Endothelial cell (in vitro differentiated cells): Measurements from ENCODE around the gene TLN1. TPM values are rescaled to one million over a fixed set of nuclear protein-coding genes. Genes with fewer than 3 reads are reported as not detected.

ENCODE experiments used
- DNase-seq: peaks from one replicate; pipeline ENCODE4 v3.0.0; 2021; ENCODE audit warnings: low spot score
- H3K27ac Mint-ChIP-seq: one replicate; pipeline ENCODE4 v1.8.0; 2021; ENCODE audit warnings: mixed read lengths, inconsistent platforms; ENCODE audit not compliant: unreplicated experiment
- H3K27me3 Mint-ChIP-seq: one replicate; pipeline ENCODE4 v1.8.0; 2021; ENCODE audit warnings: mild to moderate bottlenecking, moderate library complexity, mixed read lengths, inconsistent platforms; ENCODE audit not compliant: unreplicated experiment
- H3K36me3 Mint-ChIP-seq: one replicate; pipeline ENCODE4 v1.8.0; 2021; ENCODE audit warnings: mild to moderate bottlenecking, low read depth, mixed read lengths, inconsistent platforms; ENCODE audit not compliant: unreplicated experiment
- H3K4me1 Mint-ChIP-seq: one replicate; pipeline ENCODE4 v1.8.0; 2021; ENCODE audit warnings: mild to moderate bottlenecking, mixed read lengths, inconsistent platforms; ENCODE audit not compliant: unreplicated experiment
- H3K4me3 Mint-ChIP-seq: one replicate; pipeline ENCODE4 v1.8.0; 2021; ENCODE audit warnings: mild to moderate bottlenecking, mixed read lengths, inconsistent platforms; ENCODE audit not compliant: unreplicated experiment
- H3K9me3 Mint-ChIP-seq: one replicate; pipeline ENCODE4 v1.8.0; 2021; ENCODE audit warnings: mixed read lengths, inconsistent platforms; ENCODE audit not compliant: unreplicated experiment
- CTCF ChIP-seq: fragments of 200-600 bp; sonication (generic); IDR thresholded peaks from one replicate; pipeline ENCODE4 v1.5.0; 2021; ENCODE audit warnings: antibody characterized with exemption; ENCODE audit not compliant: unreplicated experiment
- total RNA-seq: library from RNA; stranded (reverse); fragmentation: NEBNext Ultra II Directional; extraction: Animal tissue kit (Norgen Biotek cat#: 25700); gene quantifications from one replicate; pipeline ENCODE4 v1.2.1, GENCODE V29; 2021; ENCODE audit not compliant: unreplicated experiment

The TLN1 gene
- total RNA-seq, 1 donor from 2014 or later, result 370 TPM

- TF ChIP-seq CTCF, result no peak
- peaks cover 8% of the 10 kb centered on the region for H3K27me3 Mint-ChIP-seq
- peaks cover 28% of the 10 kb centered on the region for H3K36me3 Mint-ChIP-seq
- no peaks in the 10 kb centered on the region for H3K9me3 Mint-ChIP-seq
- no peak for DNase-seq
- no peak overlapping the region for H3K4me3 Mint-ChIP-seq
- no peak overlapping the region for H3K27ac Mint-ChIP-seq
- peaks cover 41% of the 10 kb centered on the region for H3K4me1 Mint-ChIP-seq
Observed at GRCh38 chr9:35681341-35682002, 50.5 kb downstream of the TLN1 start.

GRCh38 chr9:35680331-35681105 lies 51.5 kb downstream of the TLN1 start:
- no peak for DNase-seq
- Mint-ChIP-seq H3K27me3 (peaks cover 10% of the 10 kb centered on the region), H3K36me3 (peaks cover 28% of the 10 kb centered on the region), H3K4me1 (peaks cover 43% of the 10 kb centered on the region), H3K27ac (no peak overlapping the region), H3K4me3 (no peak overlapping the region), H3K9me3 (no peaks in the 10 kb centered on the region)
- no peak for TF ChIP-seq CTCF

GRCh38 chr9:35679766-35680330 lies 52.1 kb downstream of the TLN1 start:
- DNase-seq, result no peak
- Mint-ChIP-seq H3K27ac (no peak overlapping the region), H3K4me1 (peaks cover 43% of the 10 kb centered on the region), H3K27me3 (peaks cover 10% of the 10 kb centered on the region), H3K9me3 (no peaks in the 10 kb centered on the region), H3K36me3 (peaks cover 28% of the 10 kb centered on the region), H3K4me3 (no peak overlapping the region)
- TF ChIP-seq CTCF, result no peak

- H3K27ac Mint-ChIP-seq, result no peak overlapping the region
- TF ChIP-seq CTCF, result no peak
Observed at GRCh38 chr9:35679091-35679490, 52.9 kb downstream of the TLN1 start.

More at GRCh38 chr9:35679091-35679490, 52.9 kb downstream of the TLN1 start:
- no peaks in the 10 kb centered on the region for H3K9me3 Mint-ChIP-seq
- H3K4me3 Mint-ChIP-seq, result peak overlapping the region; percentile 37
- peaks cover 10% of the 10 kb centered on the region for H3K27me3 Mint-ChIP-seq
- no peak for DNase-seq
- peaks cover 22% of the 10 kb centered on the region for H3K36me3 Mint-ChIP-seq
- H3K4me1 Mint-ChIP-seq, result peaks cover 45% of the 10 kb centered on the region
